Ovary (tissue), 9 donors: ENCODE measurements around the gene CAPN13. TPM values are rescaled to one million over a fixed set of nuclear protein-coding genes. Genes with fewer than 3 reads are reported as not detected.

Source experiments
- DNase-seq, 5 donors: peaks; one replicate each; pipeline ENCODE4 v3.0.0-alpha.2; 2019 to 2020
- H3K27ac ChIP-seq, 2 donors: fragments of 200-600 bp; one replicate each; pipeline versions ENCODE4 v1.5.1 to v1.8.0; 2019 to 2022
- H3K27me3 ChIP-seq: fragments of 200-600 bp; one replicate; pipeline ENCODE4 v1.8.0; 2022
- H3K36me3 ChIP-seq: fragments of 200-600 bp; sonication (generic); one replicate; pipeline ENCODE4 v1.5.1; 2019
- H3K4me1 ChIP-seq: one replicate; pipeline ENCODE4 v1.8.1; 2013; ENCODE audit warnings: mild to moderate bottlenecking, moderate library complexity; ENCODE audit not compliant: insufficient read depth
- H3K4me3 ChIP-seq: fragments of 200-600 bp; sonication (generic); one replicate; pipeline ENCODE4 v1.5.1; 2017
- H3K9me3 ChIP-seq, 2 donors: fragments of 200-600 bp in 1 of 2; sonication (generic) in 1 of 2; one replicate each; pipeline versions ENCODE4 v1.5.1 to v1.8.1; 2013 to 2019; ENCODE audit warnings: mild to moderate bottlenecking in 1 of 2, moderate library complexity in 1 of 2
- CTCF ChIP-seq, 3 donors: fragments of 450-650 bp in 2 of 3; fragments of 200-600 bp in 1 of 3; IDR thresholded peaks; one replicate each; pipeline versions ENCODE4 v1.5.1 to v1.8.0; 2016 to 2022; ENCODE audit warnings: antibody characterized with exemption in 3 of 3, mild to moderate bottlenecking in 1 of 3
- EP300 ChIP-seq: sonication (generic); formaldehyde crosslinking; IDR thresholded peaks from one replicate; pipeline ENCODE4 v1.6.1; 2017; ENCODE audit warnings: antibody characterized with exemption
- POLR2A ChIP-seq: fragments of 450-650 bp; IDR thresholded peaks from one replicate; pipeline ENCODE4 v1.6.1; 2017; ENCODE audit warnings: antibody characterized with exemption, mild to moderate bottlenecking, moderate library complexity
- WGBS, 3 donors: extraction: QIAGEN DNeasy Blood & Tissue Kit in 1 of 3; methylation state at CpG; one replicate each; pipeline versions ENCODE4 v1.1.5 to v1.1.7; 2013 to 2017; 5-methylcytosine and 5-hydroxymethylcytosine counted together
- intact Hi-C, 4 donors: fragments of 100-400 bp; cut with DNase I; formaldehyde crosslinking; loops; one replicate each; pipeline versions ENCODE4 v1.11.0 to v1.15.1; 2022 to 2023
- polyA plus RNA-seq, 2 donors: library from polyadenylated mRNA; stranded (reverse); fragments of 200-250 nt in 1 of 2; fragments of 350-450 nt in 1 of 2; fragmentation: Illumina TruSeq in 1 of 2; extraction: RNeasy Lipid Tissue Mini Kit (QIAGEN cat#74804) in 1 of 2; gene quantifications; one replicate each; pipeline ENCODE4 v1.2.3, GENCODE V29; 2013 to 2014
- total RNA-seq, 7 donors: library from RNA; depleted of rRNA in 2 of 7; stranded (reverse); fragments of >200 nt in 2 of 7; fragmentation: NEBNext Ultra II Directional in 3 of 7; extraction: Animal tissue kit (Norgen Biotek cat#: 25700) in 3 of 7; gene quantifications; one replicate each; pipeline versions ENCODE4 v1.1.0 to v1.2.4, GENCODE V29; 2016 to 2023
- donor health status: DM: no; HTN: no; CAD: no; lungs with moderate emphysema.
- donor health status: DM: no; HTN: no; CAD: no.
- donor health status: Bipolar disorder and iron deficiency.
- donor health status: DM: yes; HTN: yes; CAD: no.
- donor health status: DM: no; HTN: no; CAD: no.
- donor health status: DM: yes; HTN: yes; CAD: no.

The CAPN13 gene
- total and polyA plus RNA-seq, 9 donors = 0.05 to 2.5 (median 0.30) TPM; not detected in 4

GRCh38 chr2:30679426-30680088 lies 127.7 kb downstream of the CAPN13 start:
- Histone ChIP-seq H3K4me3 (no peak overlapping the region), H3K27ac (no peak overlapping the region), H3K27me3 (no peaks in the 10 kb centered on the region), H3K4me1 (no peaks in the 10 kb centered on the region), H3K9me3 (no peaks in the 10 kb centered on the region), H3K36me3 (no peaks in the 10 kb centered on the region)
- DNase-seq = no peak
- TF ChIP-seq POLR2A (no peak), EP300 (no peak), CTCF (IDR thresholded peaks at IDR 0.05) (no peak)
- intact Hi-C loops = no loop called here
- 89 to 95% (median 93%) methylated on average over 12 of the region's 12 CpGs for WGBS, 3 donors

GRCh38 chr2:30678410-30679137 lies 128.7 kb downstream of the CAPN13 start:
- H3K27me3 ChIP-seq = no peaks in the 10 kb centered on the region
- intact Hi-C loops = no loop called here
- no peak overlapping the region for H3K4me3 ChIP-seq
- H3K27ac ChIP-seq = no peak overlapping the region
- no peak for DNase-seq
- H3K4me1 ChIP-seq = no peaks in the 10 kb centered on the region
- H3K36me3 ChIP-seq = no peaks in the 10 kb centered on the region
- 85 to 91% (median 90%) methylated on average over 11 of the region's 11 CpGs for WGBS, 3 donors
- H3K9me3 ChIP-seq = no peaks in the 10 kb centered on the region
- no peak for TF ChIP-seq POLR2A
- TF ChIP-seq EP300 = no peak
- TF ChIP-seq CTCF (IDR thresholded peaks at IDR 0.05) = no peak

- Histone ChIP-seq H3K27me3 (no peaks in the 10 kb centered on the region), H3K9me3 (no peaks in the 10 kb centered on the region), H3K4me3 (no peak overlapping the region), H3K36me3 (no peaks in the 10 kb centered on the region), H3K27ac (no peak overlapping the region), H3K4me1 (no peaks in the 10 kb centered on the region)
- 87 to 93% (median 90%) methylated on average over 5 of the region's 5 CpGs for WGBS, 3 donors
- TF ChIP-seq CTCF (IDR thresholded peaks at IDR 0.05) (no peak), POLR2A (no peak), EP300 (no peak)
- intact Hi-C loops = no loop called here
- no peak for DNase-seq
Measured at GRCh38 chr2:30677861-30678385, 129.3 kb downstream of the CAPN13 start.

GRCh38 chr2:30677231-30677630 lies 130.0 kb downstream of the CAPN13 start:
- no peak for TF ChIP-seq CTCF (IDR thresholded peaks at IDR 0.05)
- TF ChIP-seq EP300 = no peak
- TF ChIP-seq POLR2A = no peak
- H3K27me3 ChIP-seq = no peaks in the 10 kb centered on the region
- no peaks in the 10 kb centered on the region for H3K4me1 ChIP-seq
- H3K27ac ChIP-seq = no peak overlapping the region
- DNase-seq = no peak
- intact Hi-C loops = no loop called here
- no peak overlapping the region for H3K4me3 ChIP-seq
- no peaks in the 10 kb centered on the region for H3K36me3 ChIP-seq
- no peaks in the 10 kb centered on the region for H3K9me3 ChIP-seq
